K562 (cell line): ENCODE measurements around the gene ATP8B2. TPM values are rescaled to one million over a fixed set of nuclear protein-coding genes. Genes with fewer than 3 reads are reported as not detected.
A peak's percentile ranks its signal among the peaks of the same experiment; 100 is the strongest.

ENCODE experiments used
- ATAC-seq: fragments of 200-7000 bp; cut with Tn5 transposase; 3 replicates; pipeline ENCODE4 v1.9.1; 2020; ENCODE audit warnings: moderate library complexity
- BruUV-seq: library from RNA; stranded (reverse); fragments of 400-500 nt; replicated peaks from 2 replicates; lab custom pipeline; 2021; lab: Mats Ljungman, UMichigan
- CTCF ChIA-PET: fragments of 300-600 bp; formaldehyde crosslinking; extraction: SDS; loops from one replicate; lab custom pipeline; 2021; ENCODE audit warnings: low intra/inter-chr PET ratio; lab: Yijun Ruan, JAX
- POLR2A ChIA-PET: fragments of 300-600, 350-650 bp; sonication (Branson Sonifier 250); formaldehyde crosslinking; extraction: SDS; loops from one replicate; lab custom pipeline; 2021; ENCODE audit warnings: antibody characterized with exemption, inconsistent platforms; lab: Yijun Ruan, JAX
- DNase-seq, 4 experiments: peaks; one replicate each; pipeline versions ENCODE4 v3.0.0 to v3.0.0-alpha.2; 2011 to 2018; ENCODE audit warnings: low spot score in 3 of 4, mixed read lengths in 3 of 4; ENCODE audit errors: extremely low read depth in 1 of 4
- FAIRE-seq: peaks from 2 replicates; lab custom pipeline; 2011; peaks lifted over from hg19 to GRCh38; lab: Jason Lieb, UNC
- H2AFZ ChIP-seq: 2 replicates; pipeline ENCODE4 v1.6.0; 2011; ENCODE audit warnings: low read depth, low read length, control low read depth, inconsistent platforms
- H3K27ac ChIP-seq: fragments of 200-600 bp; 3 replicates; pipeline ENCODE4 v1.8.0; 2011; ENCODE audit warnings: low read depth, mild to moderate bottlenecking, control low read depth, inconsistent platforms, low read length, moderate library complexity, mixed read lengths; ENCODE audit errors: extremely low read depth
- H3K27me3 ChIP-seq, 2 experiments: fragments of 300-600 bp in 1 of 2; 2 replicates in 1 of 2; 3 replicates in 1 of 2; pipeline versions ENCODE4 v1.6.0 to v1.8.0; 2011; ENCODE audit warnings: inconsistent platforms in 2 of 2, low read length in 2 of 2, mild to moderate bottlenecking in 1 of 2, mixed read lengths in 1 of 2, moderate library complexity in 1 of 2; ENCODE audit not compliant: control insufficient read depth in 2 of 2, insufficient read depth in 2 of 2
- H3K36me3 ChIP-seq: fragments of 300-600 bp; 3 replicates; pipeline ENCODE4 v1.8.0; 2011; ENCODE audit warnings: mild to moderate bottlenecking, low read length, inconsistent platforms; ENCODE audit not compliant: control insufficient read depth, insufficient read depth
- H3K4me1 ChIP-seq, 2 experiments: fragments of 200-600 bp in 1 of 2; replicated peaks in 1 of 2; 2 replicates in 1 of 2; 3 replicates in 1 of 2; pipeline versions ENCODE4 v1.5.1 to v1.8.0; 2011; ENCODE audit warnings: inconsistent platforms in 2 of 2, low read length in 2 of 2, mild to moderate bottlenecking in 1 of 2, mixed read lengths in 1 of 2, moderate library complexity in 1 of 2; ENCODE audit not compliant: control insufficient read depth in 2 of 2, insufficient read depth in 2 of 2
- H3K4me2 ChIP-seq: 2 replicates; pipeline ENCODE4 v1.6.1; 2011; ENCODE audit warnings: low read length, control low read depth, inconsistent platforms, mixed read lengths; ENCODE audit not compliant: insufficient read depth
- H3K4me3 ChIP-seq: fragments of 200-600 bp; sonication (generic), shearing (Covaris generic); 2 replicates; pipeline ENCODE4 v1.5.1; 2016; ENCODE audit warnings: control low read depth, inconsistent platforms
- H3K79me2 ChIP-seq: fragments of 200-600 bp; 3 replicates; pipeline ENCODE4 v1.8.0; 2011; ENCODE audit warnings: low read length, inconsistent platforms; ENCODE audit not compliant: control insufficient read depth, insufficient read depth
- H3K9ac ChIP-seq, 2 experiments: 2 replicates each; pipeline versions ENCODE4 v1.6.0 to v1.6.1; 2011; ENCODE audit warnings: low read depth in 2 of 2, low read length in 2 of 2, control low read depth in 1 of 2, inconsistent platforms in 1 of 2, mild to moderate bottlenecking in 1 of 2, mixed read lengths in 1 of 2; ENCODE audit not compliant: insufficient read depth in 1 of 2
- H3K9me1 ChIP-seq: one replicate; pipeline ENCODE4 v1.6.0; 2011; ENCODE audit warnings: inconsistent platforms, mild to moderate bottlenecking, low read length, moderate library complexity; ENCODE audit not compliant: control insufficient read depth, insufficient read depth
- H3K9me3 ChIP-seq: replicated peaks from 2 replicates; pipeline ENCODE4 v1.5.1; 2011; ENCODE audit warnings: low read depth, low read length, inconsistent platforms; ENCODE audit not compliant: control insufficient read depth, insufficient read depth
- H4K20me1 ChIP-seq: replicated peaks from 2 replicates; pipeline ENCODE4 v1.6.1; 2011; ENCODE audit warnings: low read length, inconsistent platforms, mixed read lengths; ENCODE audit not compliant: control insufficient read depth, insufficient read depth
- GTF3C2 ChIP-seq: IDR thresholded peaks from 3 replicates; pipeline ENCODE4 v1.6.1; 2011; ENCODE audit warnings: borderline replicate concordance, mild to moderate bottlenecking, moderate library complexity; ENCODE audit not compliant: insufficient read length; ENCODE audit errors: extremely low read depth
- MTA3 ChIP-seq: fragments of 450-650 bp; formaldehyde crosslinking; IDR thresholded peaks from 2 replicates; pipeline ENCODE4 v1.6.1; 2017; ENCODE audit warnings: mild to moderate bottlenecking, borderline replicate concordance
- SPI1 ChIP-seq: IDR thresholded peaks from 2 replicates; pipeline ENCODE4 v1.6.1; 2011; ENCODE audit warnings: low read depth, low read length, control low read depth, borderline replicate concordance
- STAT6 ChIP-seq: sonication (generic); formaldehyde crosslinking; IDR thresholded peaks from 2 replicates; pipeline ENCODE4 v1.8.1; 2023; ENCODE audit warnings: mild to moderate bottlenecking, missing genetic modification reagents
- ZC3H11A ChIP-seq: IDR thresholded peaks from 2 replicates; pipeline ENCODE4 v1.6.1; 2012; ENCODE audit warnings: low read depth, low read length, improper control_type of control experiment
- ZNF518B ChIP-seq: fragments of 250-450 bp; sonication (Bioruptor Pico); IDR thresholded peaks from 2 replicates; pipeline ENCODE4 v1.5.0; 2021; ENCODE audit warnings: mild to moderate bottlenecking, moderate library complexity
- WGBS: fragments of 100-300 bp; shearing (Covaris generic); methylation state at CpG from one replicate; pipeline ENCODE4 v1.1.6; 2016; ENCODE audit warnings: low coverage, mixed read lengths; ENCODE audit not compliant: insufficient coverage; ENCODE audit errors: missing lambda C conversion rate; 5-methylcytosine and 5-hydroxymethylcytosine counted together
- in situ Hi-C: fragments of 300-500 bp; cut with MboI; formaldehyde crosslinking; loops from 4 replicates; pipeline ENCODE4 v1.15.0; 2018; ENCODE audit warnings: inconsistent platforms, mixed read lengths
- intact Hi-C: fragments of 100-400 bp; cut with micrococcal nuclease; formaldehyde crosslinking; loops from 2 replicates; pipeline ENCODE4 v1.14.2; 2022
- polyA plus RNA-seq, 8 experiments: library from polyadenylated mRNA; depleted of rRNA in 4 of 8; stranded (reverse) in 5 of 8; unstranded in 3 of 8; fragments of >200 nt; fragmentation: Nextera tagmentation in 2 of 8; fragmentation: Illumina TruSeq in 1 of 8; extraction: Ambion mirVana in 2 of 8; extraction: Trizol in 1 of 8; gene quantifications; 2 replicates each; pipeline versions ENCODE4 v1.2.1 to v1.2.3, GENCODE V29; 2011 to 2014; ENCODE audit warnings: inconsistent platforms in 1 of 8, missing spikeins in 1 of 8
- total RNA-seq, 7 experiments: library from RNA; depleted of rRNA in 6 of 7; stranded (reverse); fragments of >200 nt in 6 of 7; fragmentation: Illumina TruSeq in 2 of 7; extraction: Trizol in 2 of 7; gene quantifications; 2 replicates each; pipeline versions ENCODE4 v1.2.1 to v1.2.3, GENCODE V29; 2011 to 2021; ENCODE audit warnings: low replicate concordance in 1 of 7

Gene ATP8B2
- total and polyA plus RNA-seq, 9 of the 15 experiments (the other 6 are each of a cell fraction or from before 2014, with no cell fraction given) = 0.27 to 33.2 (median 18.4) TPM

GRCh38 chr1:154326546-154327465 lies 1.5 kb downstream of the ATP8B2 start (continued):
- no peak for TF ChIP-seq ZNF518B (CRISPR knock-in tag)
- TF ChIP-seq MTA3 = 0 out of 2 replicates have a peak, but pooled peaks have one; percentile 7
- TF ChIP-seq, all 486 proteins: peak for 4

GRCh38 chr1:154327466-154328317 lies 2.4 kb downstream of the ATP8B2 start:
- CTCF ChIA-PET = interaction anchor here (0.6 kb wide), 1 partner anchor 17 kb away, joined by 3 read pairs; no protein-coding TSS in a partner anchor
- Histone ChIP-seq H3K4me3 (no peak overlapping the region), H3K9me1 (no peaks in the 10 kb centered on the region), H2AFZ (no peak overlapping the region), H3K9ac (no peak overlapping the region), H3K36me3 (peaks cover 21% of the 10 kb centered on the region; the same call in 2 of the 3 replicates), H3K27ac (no peak overlapping the region), H3K27me3 (no peaks in the 10 kb centered on the region), H4K20me1 (no peaks in the 10 kb centered on the region), H3K4me2 (no peak overlapping the region), H3K4me1 (peaks cover 21 to 51% of the 10 kb centered on the region in 2 experiments; a peak in 4 of 5 replicates), H3K9me3 (no peaks in the 10 kb centered on the region)
- in situ Hi-C loops = no loop called here
- FAIRE-seq = no peak
- DNase-seq = no peak
- BruUV-seq = no TSS peak
- POLR2A ChIA-PET = interaction anchor here (0.7 to 1.7 kb wide), 2 partner anchors 9 to 39 kb away, joined by 3 to 5 read pairs; no protein-coding TSS in a partner anchor
- intact Hi-C loops = no loop called here
- 87% methylated on average over 4 of the region's 5 CpGs for WGBS
- ATAC-seq = no peak
- TF ChIP-seq GTF3C2 (no peak), STAT6 (no peak), SPI1 (peak; percentile 36; the same call in 1 of the 2 replicates), ZC3H11A (no peak)
- TF ChIP-seq, all 486 proteins: peak for 1
- peaks cover 26% of the 10 kb centered on the region for H3K79me2 ChIP-seq
